ENCODE measurements around the gene PPM1B. TPM values are rescaled to one million over a fixed set of nuclear protein-coding genes. Genes with fewer than 3 reads are reported as not detected.

PPM1B gene
- total and polyA plus RNA-seq, 10 of the 15 experiments (the other 5 are each of a cell fraction or from before 2014, with no cell fraction given) = 12.5 to 53.4 (median 33.7) TPM

GRCh38 chr2:44169155-44169898 lies 652 bp downstream of the PPM1B start (continued):
- TF ChIP-seq PRDM15 (CRISPR knock-in tag; IDR thresholded peaks at IDR 0.05) (no peak), CREM (IDR thresholded peaks at IDR 0.05; ENCODE audit: low read depth) (peak; percentile 55; the same call in 1 of the 2 replicates), STAT3 (IDR thresholded peaks at IDR 0.05; ENCODE audit: low read depth, low read length) (no peak), MTA2 (IDR thresholded peaks at IDR 0.05; ENCODE audit: low read depth) (peak; percentile 37; the same call in 1 of the 2 replicates), CEBPB (IDR thresholded peaks at IDR 0.05; ENCODE audit: borderline replicate concordance in 1 of 2, low read depth in 2 of 2, low read length in 2 of 2) (no peak), EGR1 (IDR thresholded peaks at IDR 0.05; ENCODE audit: borderline replicate concordance in 1 of 2, low read depth in 2 of 2, low read length in 2 of 2) (peak in 1 of 2 experiments; percentile 7; a peak in 1 of 3 replicates), ATF7 (IDR thresholded peaks at IDR 0.05; ENCODE audit: low read depth) (peak; percentile 58; the same call in 1 of the 2 replicates), SMARCA5 (IDR thresholded peaks at IDR 0.05) (0 out of 2 replicates have a peak, but pooled peaks have one; percentile 35), MTA3 (IDR thresholded peaks at IDR 0.05; ENCODE audit: borderline replicate concordance, low read length) (no peak), ASH2L (IDR thresholded peaks at IDR 0.05; ENCODE audit: borderline replicate concordance, low read depth) (peak; percentile 27; the same call in 1 of the 2 replicates), TCF12 (IDR thresholded peaks at IDR 0.05; ENCODE audit: low read depth, low read length) (no peak), USF2 (IDR thresholded peaks at IDR 0.05; ENCODE audit: borderline replicate concordance, low read depth, low read length) (no peak), POU2F2 (IDR thresholded peaks at IDR 0.05; ENCODE audit: borderline replicate concordance, low read depth, low read length) (0 out of 3 replicates have a peak, but pooled peaks have one; percentile 27), SRF (IDR thresholded peaks at IDR 0.05; ENCODE audit: low read depth in 2 of 2, low read length in 2 of 2) (peak; percentile 76 to 97), TARDBP (IDR thresholded peaks at IDR 0.05; ENCODE audit: borderline replicate concordance) (no peak), EED (IDR thresholded peaks at IDR 0.05; ENCODE audit: low read depth) (peak; percentile 24; the same call in 1 of the 2 replicates), ZBED1 (IDR thresholded peaks at IDR 0.05; ENCODE audit: borderline replicate concordance) (no peak), TAF1 (IDR thresholded peaks at IDR 0.05; ENCODE audit: borderline replicate concordance, low read depth, low read length) (peak; percentile 52; the same call in 1 of the 2 replicates), PAX8 (IDR thresholded peaks at IDR 0.05) (no peak), RBBP5 (conservative IDR thresholded peaks at IDR 0.05) (no peak), BACH1 (IDR thresholded peaks at IDR 0.05; ENCODE audit: borderline replicate concordance) (0 out of 2 replicates have a peak, but pooled peaks have one; percentile 1), IRF4 (IDR thresholded peaks at IDR 0.05; ENCODE audit: low read depth, low read length) (no peak)

Data from GM12878 (cell line).